Breast epithelium (tissue), 3 donors: ENCODE results near the gene LTB4R2.

Source experiments
- POLR2AphosphoS5 ChIP-seq, 3 donors: sonication (generic); formaldehyde crosslinking; IDR thresholded peaks; one replicate each; pipeline ENCODE4 v1.6.1; 2017; ENCODE audit warnings: antibody characterized with exemption in 3 of 3
- TF ChIP-seq, protein P1 (sequence below), 3 donors: fragments of 450-650 bp; IDR thresholded peaks; one replicate each; pipeline ENCODE4 v1.5.1; 2016 to 2017; ENCODE audit warnings: antibody characterized with exemption in 3 of 3, mild to moderate bottlenecking in 3 of 3, moderate library complexity in 3 of 3

- TF ChIP-seq POLR2AphosphoS5 (IDR thresholded peaks at IDR 0.05): no peak
- TF ChIP-seq, protein P1, sequence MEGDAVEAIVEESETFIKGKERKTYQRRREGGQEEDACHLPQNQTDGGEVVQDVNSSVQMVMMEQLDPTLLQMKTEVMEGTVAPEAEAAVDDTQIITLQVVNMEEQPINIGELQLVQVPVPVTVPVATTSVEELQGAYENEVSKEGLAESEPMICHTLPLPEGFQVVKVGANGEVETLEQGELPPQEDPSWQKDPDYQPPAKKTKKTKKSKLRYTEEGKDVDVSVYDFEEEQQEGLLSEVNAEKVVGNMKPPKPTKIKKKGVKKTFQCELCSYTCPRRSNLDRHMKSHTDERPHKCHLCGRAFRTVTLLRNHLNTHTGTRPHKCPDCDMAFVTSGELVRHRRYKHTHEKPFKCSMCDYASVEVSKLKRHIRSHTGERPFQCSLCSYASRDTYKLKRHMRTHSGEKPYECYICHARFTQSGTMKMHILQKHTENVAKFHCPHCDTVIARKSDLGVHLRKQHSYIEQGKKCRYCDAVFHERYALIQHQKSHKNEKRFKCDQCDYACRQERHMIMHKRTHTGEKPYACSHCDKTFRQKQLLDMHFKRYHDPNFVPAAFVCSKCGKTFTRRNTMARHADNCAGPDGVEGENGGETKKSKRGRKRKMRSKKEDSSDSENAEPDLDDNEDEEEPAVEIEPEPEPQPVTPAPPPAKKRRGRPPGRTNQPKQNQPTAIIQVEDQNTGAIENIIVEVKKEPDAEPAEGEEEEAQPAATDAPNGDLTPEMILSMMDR (IDR thresholded peaks at IDR 0.05): no peak
Observed at GRCh38 chr14:24260780-24261157, 49.2 kb upstream of the LTB4R2 start.
